OCI-LY7 (cell line): ENCODE data around the gene TMEM44. TPM values are rescaled to one million over a fixed set of nuclear protein-coding genes. Genes with fewer than 3 reads are reported as not detected.

Experiments used
- BruUV-seq: library from RNA; stranded (reverse); fragments of 400-500 nt; replicated peaks from 2 replicates; lab custom pipeline; 2021; lab: Mats Ljungman, UMichigan
- CTCF ChIA-PET: fragments of 300-600 bp; sonication (Branson Sonifier 250); formaldehyde crosslinking; loops from one replicate; lab custom pipeline; 2022; ENCODE audit warnings: antibody characterized with exemption; ENCODE audit not compliant: unreplicated experiment; lab: Charles Lee
- POLR2A ChIA-PET: fragments of 300-600 bp; sonication (Branson Sonifier 250); formaldehyde crosslinking; loops from one replicate; lab custom pipeline; 2022; ENCODE audit warnings: antibody characterized with exemption; lab: Charles Lee
- DNase-seq: peaks from one replicate; pipeline ENCODE4 v3.0.0-alpha.2; 2015; ENCODE audit warnings: low spot score
- H2AFZ ChIP-seq: fragments of 200-600 bp; sonication (generic), shearing (Covaris generic); 2 replicates; pipeline ENCODE4 v1.6.1; 2014; ENCODE audit warnings: mild to moderate bottlenecking, antibody characterized with exemption, low read length, moderate library complexity
- H3K27ac ChIP-seq: fragments of 200-600 bp; sonication (generic); 2 replicates; pipeline ENCODE4 v1.5.1; 2014; ENCODE audit warnings: mixed run types, low read depth, mild to moderate bottlenecking, moderate library complexity, low read length, inconsistent platforms; ENCODE audit not compliant: poor library complexity, severe bottlenecking
- H3K36me3 ChIP-seq: fragments of 200-600 bp; sonication (generic); 2 replicates; pipeline ENCODE4 v1.6.1; 2014; ENCODE audit warnings: mild to moderate bottlenecking, antibody characterized with exemption, low read length, moderate library complexity, mixed read lengths; ENCODE audit not compliant: insufficient read depth
- H3K4me1 ChIP-seq: fragments of 200-600 bp; sonication (generic); 2 replicates; pipeline ENCODE4 v1.5.1; 2014; ENCODE audit warnings: mild to moderate bottlenecking, low read length; ENCODE audit not compliant: insufficient read depth, poor library complexity, severe bottlenecking
- H3K4me2 ChIP-seq: fragments of 200-600 bp; sonication (generic); 2 replicates; pipeline ENCODE4 v1.6.1; 2014; ENCODE audit warnings: mild to moderate bottlenecking, low read length
- H3K4me3 ChIP-seq: fragments of 200-600 bp; sonication (generic); 2 replicates; pipeline ENCODE4 v1.5.1; 2014; ENCODE audit warnings: mild to moderate bottlenecking, low read depth, low read length; ENCODE audit not compliant: poor library complexity, severe bottlenecking
- H3K79me2 ChIP-seq: fragments of 200-600 bp; sonication (generic); 2 replicates; pipeline ENCODE4 v1.6.1; 2016; ENCODE audit warnings: low read depth, mild to moderate bottlenecking, low read length, moderate library complexity, mixed read lengths; ENCODE audit not compliant: insufficient read depth
- H3K9me2 ChIP-seq: fragments of 200-600 bp; sonication (generic); 2 replicates; pipeline ENCODE4 v1.6.1; 2016; ENCODE audit warnings: mild to moderate bottlenecking, low read length, mixed read lengths; ENCODE audit not compliant: insufficient read depth
- H3K9me3 ChIP-seq: fragments of 200-600 bp; sonication (generic); 2 replicates; pipeline ENCODE4 v1.6.1; 2014; ENCODE audit warnings: mild to moderate bottlenecking, mixed run types, low read length, mixed read lengths
- H4K20me1 ChIP-seq: fragments of 200-600 bp; sonication (generic); 2 replicates; pipeline ENCODE4 v1.6.1; 2014; ENCODE audit warnings: mild to moderate bottlenecking, antibody characterized with exemption, low read length, moderate library complexity, mixed read lengths; ENCODE audit not compliant: insufficient read depth
- CTCF ChIP-seq: fragments of 200-600 bp; sonication (generic); conservative IDR thresholded peaks from 2 replicates; pipeline ENCODE4 v1.5.1; 2014; ENCODE audit warnings: mild to moderate bottlenecking, antibody characterized with exemption, low read length, moderate library complexity, mixed read lengths
- EZH2phosphoT487 ChIP-seq: fragments of 200-600 bp; sonication (generic); IDR thresholded peaks from 2 replicates; pipeline ENCODE4 v1.6.1; 2018; ENCODE audit warnings: low read depth, borderline replicate concordance, mild to moderate bottlenecking, mixed run types, antibody characterized with exemption, low read length, moderate library complexity, mixed read lengths
- intact Hi-C: fragments of 100-400 bp; cut with micrococcal nuclease; formaldehyde crosslinking; loops from one replicate; pipeline ENCODE4 v1.10.0; 2022; ENCODE audit not compliant: unreplicated experiment
- total RNA-seq, 2 experiments: library from RNA; depleted of rRNA in 1 of 2; stranded (reverse); fragments of >200 nt in 1 of 2; shearing (Covaris generic) in 1 of 2; gene quantifications; 2 replicates each; pipeline ENCODE4 v1.2.3, GENCODE V29; 2014 to 2022

TMEM44 gene
- total RNA-seq, 2 experiments from 2014 or later = 8.8 to 22.9 TPM

- TF ChIP-seq EZH2phosphoT487 (no peak), CTCF (no peak)
- BruUV-seq = no TSS peak
- Histone ChIP-seq H3K4me1 (no peaks in the 10 kb centered on the region), H3K79me2 (no peaks in the 10 kb centered on the region), H3K4me2 (no peak overlapping the region), H3K9me2 (no peaks in the 10 kb centered on the region), H3K4me3 (no peak overlapping the region), H3K36me3 (no peaks in the 10 kb centered on the region), H2AFZ (no peak overlapping the region), H3K27ac (no peak overlapping the region), H4K20me1 (no peaks in the 10 kb centered on the region), H3K9me3 (no peaks in the 10 kb centered on the region)
- intact Hi-C loops = loop anchor here (5.0 kb wide), 2 partner anchors 101 to 241 kb away; no protein-coding TSS in a partner anchor
- DNase-seq = no peak
- ChIA-PET CTCF (interaction anchor here (0.7 to 0.8 kb wide), 2 partner anchors 9 to 101 kb away, joined by 3 to 5 read pairs; no protein-coding TSS in a partner anchor), POLR2A (no interaction called here)
These were observed 60.2 kb downstream of the TMEM44 start for GRCh38 chr3:194572944-194573491.

DNA sequence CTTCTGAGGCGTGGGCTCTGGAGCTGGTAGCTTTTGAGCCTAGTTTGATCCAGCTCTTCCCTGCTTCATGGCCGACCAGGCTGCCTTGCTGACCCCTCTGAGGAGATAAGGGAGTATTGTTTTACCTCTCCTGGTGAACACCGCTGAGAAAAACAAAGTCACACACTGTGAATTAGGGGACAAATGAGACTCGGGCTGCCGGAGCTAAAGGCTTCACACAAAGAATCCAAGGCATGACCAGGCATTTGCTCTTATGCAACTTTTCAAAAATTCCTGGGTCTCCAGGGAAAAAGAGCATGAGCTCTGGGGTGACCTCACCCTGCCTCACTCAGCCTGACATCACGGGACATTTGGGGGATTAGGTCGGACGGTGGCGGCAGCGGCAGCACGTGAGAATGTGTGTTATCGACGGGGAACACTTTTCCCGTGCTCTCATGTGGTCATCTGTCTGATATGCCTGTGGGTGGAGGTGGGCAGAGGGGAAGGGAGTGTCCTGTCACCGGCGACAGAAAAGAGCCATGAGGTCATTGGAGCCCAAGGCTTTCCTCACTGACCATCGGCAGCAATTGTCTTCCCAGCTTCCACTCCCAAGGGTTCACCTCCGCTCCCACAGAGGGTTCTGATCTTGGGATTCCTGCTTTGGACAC lies 61.0 kb downstream of the TMEM44 start:
- POLR2A ChIA-PET = interaction anchor here (0.6 kb wide), 1 partner anchor 73 kb away, joined by 4 read pairs; no protein-coding TSS in a partner anchor
- no peak overlapping the region for H3K27ac ChIP-seq
- H2AFZ ChIP-seq = no peak overlapping the region

More for the DNA sequence above, 61.0 kb downstream of the TMEM44 start:
- CTCF ChIA-PET = no interaction called here
- Histone ChIP-seq H3K4me3 (no peak overlapping the region), H4K20me1 (no peaks in the 10 kb centered on the region), H3K9me2 (no peaks in the 10 kb centered on the region), H3K9me3 (no peaks in the 10 kb centered on the region), H3K4me2 (no peak overlapping the region), H3K4me1 (no peaks in the 10 kb centered on the region), H3K36me3 (no peaks in the 10 kb centered on the region), H3K79me2 (no peaks in the 10 kb centered on the region)
- TF ChIP-seq CTCF (no peak), EZH2phosphoT487 (no peak)
- BruUV-seq = no TSS peak
- DNase-seq = no peak
- intact Hi-C loops = loop anchor here (5.0 kb wide), 2 partner anchors 100 to 240 kb away; no protein-coding TSS in a partner anchor
